NCI-H2227 (cell line): Measurements from ENCODE around the gene BPIFA1.

Source experiments
- DNase-seq: peaks from one replicate; lab custom pipeline; 2025; ENCODE audit not compliant: unreplicated experiment; lab: John Stamatoyannopoulos, UW

Gene BPIFA1

GRCh38 chr20:33277471-33278441 is 42.0 kb downstream of the BPIFA1 start:
- DNase-seq = no peak

GRCh38 chr20:33278700-33279099 is 42.9 kb downstream of the BPIFA1 start:
- no peak for DNase-seq

GRCh38 chr20:33279261-33279910 is 43.6 kb downstream of the BPIFA1 start:
- DNase-seq = no peak

GRCh38 chr20:33280000-33280680 is 44.3 kb downstream of the BPIFA1 start:
- no peak for DNase-seq

- DNase-seq = no peak
Observed at GRCh38 chr20:33280775-33281174, 45.0 kb downstream of the BPIFA1 start.

GRCh38 chr20:33281550-33282146 is 45.9 kb downstream of the BPIFA1 start:
- DNase-seq = no peak

GRCh38 chr20:33282196-33282934 is 46.6 kb downstream of the BPIFA1 start:
- no peak for DNase-seq

GRCh38 chr20:33282991-33283555 is 47.3 kb downstream of the BPIFA1 start, which contains the start of gene BPIFB1:
TSS of gene BPIFB1 (plus strand) at chr20:33283214. CDS start at chr20:33286074, 2,860 bp downstream.
- no peak for DNase-seq

GRCh38 chr20:33284284-33284683 is 48.5 kb downstream of the BPIFA1 start:
- no peak for DNase-seq

GRCh38 chr20:33284937-33285336 is 49.1 kb downstream of the BPIFA1 start:
- DNase-seq = no peak

GRCh38 chr20:33285861-33286495 is 50.2 kb downstream of the BPIFA1 start:
- DNase-seq = no peak

- no peak for DNase-seq
Observed at GRCh38 chr20:33287884-33288283, 52.1 kb downstream of the BPIFA1 start.

- no peak for DNase-seq
Observed at GRCh38 chr20:33290852-33291251, 55.1 kb downstream of the BPIFA1 start.

GRCh38 chr20:33291416-33291815 is 55.6 kb downstream of the BPIFA1 start:
- DNase-seq = no peak

GRCh38 chr20:33291830-33292355 is 56.1 kb downstream of the BPIFA1 start:
- DNase-seq = peak; percentile 37
